A549 treated with RU486 at 1 μM for 4 hours (cell line): ENCODE measurements around the gene DEPDC5. TPM values are rescaled to one million over a fixed set of nuclear protein-coding genes. Genes with fewer than 3 reads are reported as not detected.

ENCODE experiments used
- total RNA-seq: library from RNA; stranded (reverse); fragments of 200-300 nt; extraction: Qiagen RNA extraction; gene quantifications from 5 replicates; pipeline ENCODE4 v1.2.3, GENCODE V29; 2022; ENCODE audit warnings: low read depth

The DEPDC5 gene
- total RNA-seq = 3.9 to 5.0 TPM (median 4.1 TPM) in 5 replicates

DNA sequence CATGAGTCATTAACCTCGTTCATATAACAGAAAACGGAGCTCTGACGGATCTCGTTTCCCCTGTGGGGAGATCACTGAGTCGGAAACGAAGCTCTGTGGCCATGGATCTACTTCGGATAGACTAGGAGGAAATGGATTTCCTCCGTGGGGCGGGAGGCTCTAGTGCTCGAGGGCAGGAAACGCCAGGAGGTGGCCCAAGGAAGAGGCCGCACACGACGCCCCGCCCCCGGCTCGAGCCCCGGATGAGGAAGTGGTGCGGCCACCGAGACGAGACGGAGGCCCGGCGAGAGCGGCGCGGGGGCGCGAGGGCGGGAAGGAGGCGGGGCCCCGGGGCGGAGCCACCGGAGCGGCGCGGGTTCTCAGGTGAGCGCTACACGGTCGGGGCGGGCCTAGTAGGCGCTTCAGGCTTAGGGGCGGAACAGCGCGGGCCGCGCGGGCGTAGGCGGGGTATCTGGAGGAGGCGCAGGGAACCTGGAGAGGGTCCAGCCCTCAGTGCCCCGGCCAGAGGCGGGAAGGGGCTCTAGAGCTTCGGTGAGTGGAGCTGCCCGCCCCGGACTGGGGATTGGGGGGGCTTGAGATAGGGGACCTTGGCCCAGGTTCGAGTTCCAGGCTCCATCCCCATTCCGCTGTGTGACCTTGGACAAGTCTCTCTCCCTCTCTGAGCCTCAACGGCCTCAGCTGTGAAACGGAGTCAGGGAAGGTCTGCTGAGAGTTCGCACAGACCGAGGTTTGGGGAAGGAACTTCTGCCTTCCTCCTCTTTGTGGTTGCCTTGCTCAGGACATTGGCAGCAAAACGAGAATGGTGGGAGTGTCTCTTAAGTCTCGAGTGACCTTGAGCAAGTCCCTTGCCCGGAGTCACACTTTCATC lies at the start of gene DEPDC5:
Gene DEPDC5, plus strand, starts transcription at position 386 of the 868 bp plus-strand sequence. CDS start 903 bp downstream, outside the sequence.

DNA sequence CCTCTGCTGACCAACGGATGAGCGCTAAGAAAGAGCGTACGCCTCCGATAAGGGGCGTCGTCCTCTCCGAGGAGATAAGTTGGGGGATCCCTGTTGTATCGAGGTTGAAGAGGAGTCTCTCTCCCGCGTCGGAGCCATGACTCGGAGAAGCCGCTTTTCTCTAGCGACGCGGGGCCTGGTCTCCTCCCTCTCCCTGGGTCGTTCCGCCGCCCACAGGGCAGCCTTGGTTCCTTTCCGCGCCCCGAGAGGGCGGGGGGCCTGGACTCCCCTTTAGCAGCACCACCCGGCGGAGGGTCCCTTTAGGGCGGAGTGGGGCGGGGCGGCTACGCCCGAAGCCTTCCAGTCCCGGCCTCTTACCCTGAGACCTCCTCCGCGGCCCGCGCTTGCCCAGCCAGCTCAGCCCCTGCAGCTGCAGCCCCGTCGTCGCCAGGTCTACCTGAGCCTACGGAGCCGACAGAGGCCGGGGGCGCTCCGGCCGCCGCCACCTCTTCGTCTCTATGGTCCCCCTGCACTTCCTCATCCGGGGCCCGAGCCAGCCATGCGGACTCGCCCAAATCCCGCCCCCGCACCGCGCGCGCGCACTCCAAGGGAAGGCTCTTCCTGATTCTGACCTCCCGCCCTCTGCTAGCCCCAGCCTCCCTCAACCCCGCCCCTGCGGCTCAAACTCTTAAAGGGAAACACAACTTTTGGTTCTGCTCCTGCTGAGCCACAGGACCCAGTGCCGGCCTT lies 4.0 kb upstream of the DEPDC5 start, which contains the start of gene PRR14L:
Gene PRR14L, minus strand, starts transcription at position 497 of the 729 bp plus-strand sequence. CDS start 11,272 bp downstream, outside the sequence.

GRCh38 chr22:31943978-31944699 lies 190.3 kb downstream of the DEPDC5 start, which contains the start of gene YWHAH:
Gene YWHAH, plus strand, starts transcription at chr22:31944535. Its CDS starts 199 bp downstream, at chr22:31944734.

Other genes with a start within 250 kb of the DEPDC5 start
- gene PISD, start 91.8 kb upstream of the DEPDC5 start, total RNA-seq = 21.6 to 31.1 TPM (median 29.0 TPM) in 5 replicates
- gene PRR14L, start 3.9 kb upstream of the DEPDC5 start, total RNA-seq = 6.3 to 8.1 TPM (median 6.7 TPM) in 5 replicates
- 117 to 152 TPM (median 141 TPM) in 5 replicates for gene YWHAH, start 190.5 kb downstream of the DEPDC5 start, total RNA-seq